ENCODE data around the gene CBX8.
A peak's percentile ranks its signal among the peaks of the same experiment; 100 is the strongest.
"Not testable (repeated sequence)": the region's sequence is repeated elsewhere in the genome, so short reads cannot be mapped to it uniquely, and the experiment has no call there.

Gene CBX8

GRCh38 chr17:79777120-79777893 lies 19.6 kb downstream of the CBX8 start:
- peak; percentile 13 for DNase-seq

GRCh38 chr17:79776376-79777119 lies 20.3 kb downstream of the CBX8 start:
- no peak for DNase-seq

- DNase-seq, result no peak
Measured at GRCh38 chr17:79775632-79776031, 21.2 kb downstream of the CBX8 start.

- no peak for DNase-seq
Measured at GRCh38 chr17:79774561-79774975, 22.3 kb downstream of the CBX8 start.

- DNase-seq, result not testable (repeated sequence)
Measured at GRCh38 chr17:79772726-79773125, 24.2 kb downstream of the CBX8 start.

- DNase-seq, result no peak
Measured at GRCh38 chr17:79771276-79771675, 25.6 kb downstream of the CBX8 start.

- no peak for DNase-seq
Measured at GRCh38 chr17:79769570-79770506, 27.0 kb downstream of the CBX8 start.

GRCh38 chr17:79765708-79766107 lies 31.2 kb downstream of the CBX8 start:
- no peak for DNase-seq

GRCh38 chr17:79761894-79762589 lies 34.8 kb downstream of the CBX8 start:
- no peak for DNase-seq

GRCh38 chr17:79760197-79760906 lies 36.5 kb downstream of the CBX8 start:
- no peak for DNase-seq

- DNase-seq, result no peak
Measured at GRCh38 chr17:79758271-79758670, 38.6 kb downstream of the CBX8 start.

- no peak for DNase-seq
Measured at GRCh38 chr17:79757140-79757745, 39.6 kb downstream of the CBX8 start.

GRCh38 chr17:79755591-79755990 lies 41.3 kb downstream of the CBX8 start:
- no peak for DNase-seq

GRCh38 chr17:79754903-79755302 lies 42.0 kb downstream of the CBX8 start:
- DNase-seq, result not testable (repeated sequence)

- no peak for DNase-seq
Measured at GRCh38 chr17:79754370-79754769, 42.5 kb downstream of the CBX8 start.

- peak; percentile 48 for DNase-seq
Measured at GRCh38 chr17:79752175-79752574, 44.7 kb downstream of the CBX8 start.

- DNase-seq, result no peak
Measured at GRCh38 chr17:79750650-79751545, 46.0 kb downstream of the CBX8 start.

- no peak for DNase-seq
Measured at GRCh38 chr17:79749958-79750357, 46.9 kb downstream of the CBX8 start.

GRCh38 chr17:79749156-79749815 lies 47.6 kb downstream of the CBX8 start:
- no peak for DNase-seq

All from inflammatory macrophage treated with lipopolysaccharide for 4 hours (primary cell).